Mucosa of stomach (tissue), 1 donor: Measurements from ENCODE around the gene RASSF5.

ENCODE experiments used
- H3K27me3 ChIP-seq: one replicate; pipeline ENCODE4 v1.7.0; 2013; ENCODE audit warnings: mild to moderate bottlenecking, low read length; ENCODE audit not compliant: control insufficient read depth, insufficient read depth
- H3K36me3 ChIP-seq: one replicate; pipeline ENCODE4 v1.7.0; 2013; ENCODE audit warnings: low read length; ENCODE audit not compliant: control insufficient read depth, insufficient read depth
- H3K4me1 ChIP-seq: one replicate; pipeline ENCODE4 v1.7.0; 2013; ENCODE audit warnings: mild to moderate bottlenecking, low read length; ENCODE audit not compliant: control insufficient read depth, insufficient read depth
- H3K4me3 ChIP-seq: one replicate; pipeline ENCODE4 v1.7.0; 2013; ENCODE audit warnings: low read length
- H3K9ac ChIP-seq: one replicate; pipeline ENCODE4 v1.7.0; 2013; ENCODE audit warnings: mild to moderate bottlenecking, low read length, moderate library complexity
- H3K9me3 ChIP-seq: one replicate; pipeline ENCODE4 v1.7.0; 2013; ENCODE audit warnings: mild to moderate bottlenecking, low read length, moderate library complexity; ENCODE audit not compliant: control insufficient read depth
- donor health status: Pancreatic carcinoma.

The RASSF5 gene

DNA sequence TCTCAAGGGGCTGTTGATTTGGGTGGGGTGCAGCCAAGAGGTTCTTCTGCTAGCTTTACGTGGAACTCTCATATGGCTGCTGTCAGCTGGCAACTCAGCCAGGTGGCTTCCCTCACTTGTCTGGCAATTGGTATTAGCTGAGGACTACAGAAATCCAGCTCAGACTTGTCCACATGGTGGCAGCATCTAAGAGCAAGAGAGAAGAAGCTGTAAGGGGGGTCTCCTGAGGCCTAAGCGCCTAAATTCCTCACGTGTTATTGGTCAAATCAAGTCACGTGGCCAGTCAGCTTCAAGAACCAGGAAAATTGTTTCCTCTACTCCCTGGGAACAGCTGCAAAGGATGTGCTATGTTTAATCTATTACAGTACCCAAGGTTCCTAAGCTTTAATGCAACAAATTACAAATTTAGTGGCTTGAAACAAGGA is 123.8 kb downstream of the RASSF5 start:
- no peak overlapping the region for H3K4me3 ChIP-seq
- H3K9ac ChIP-seq, result no peak overlapping the region
- no peaks in the 10 kb centered on the region for H3K27me3 ChIP-seq
- H3K4me1 ChIP-seq, result peaks cover 13% of the 10 kb centered on the region
- H3K36me3 ChIP-seq, result no peaks in the 10 kb centered on the region
- no peaks in the 10 kb centered on the region for H3K9me3 ChIP-seq

- H3K4me3 ChIP-seq, result no peak overlapping the region
- H3K27me3 ChIP-seq, result no peaks in the 10 kb centered on the region
- H3K4me1 ChIP-seq, result peaks cover 15% of the 10 kb centered on the region
- H3K36me3 ChIP-seq, result no peaks in the 10 kb centered on the region
- H3K9ac ChIP-seq, result no peak overlapping the region
- H3K9me3 ChIP-seq, result no peaks in the 10 kb centered on the region
These were observed 126.4 kb downstream of the RASSF5 start for GRCh38 chr1:206633708-206634121.

- peak overlapping the region; percentile 42 for H3K9ac ChIP-seq
- H3K27me3 ChIP-seq, result no peaks in the 10 kb centered on the region
- no peaks in the 10 kb centered on the region for H3K36me3 ChIP-seq
- no peaks in the 10 kb centered on the region for H3K9me3 ChIP-seq
- peaks cover 15% of the 10 kb centered on the region for H3K4me1 ChIP-seq
- H3K4me3 ChIP-seq, result peak overlapping the region; percentile 62
These were observed 127.2 kb downstream of the RASSF5 start for GRCh38 chr1:206634365-206635079.

- no peaks in the 10 kb centered on the region for H3K36me3 ChIP-seq
- H3K4me3 ChIP-seq, result peak within 1 kb of the TSS; percentile 62
- H3K27me3 ChIP-seq, result no peaks in the 10 kb centered on the region
- H3K9me3 ChIP-seq, result no peaks in the 10 kb centered on the region
- H3K9ac ChIP-seq, result peak within 1 kb of the TSS; percentile 65
- peaks cover 15% of the 10 kb centered on the region for H3K4me1 ChIP-seq
These were observed 128.0 kb downstream of the RASSF5 start, which contains the start of gene DYRK3 for GRCh38 chr1:206635080-206635977. Gene DYRK3, plus strand, starts transcription at chr1:206635536. Its CDS starts 168 bp downstream, at chr1:206635704.

DNA sequence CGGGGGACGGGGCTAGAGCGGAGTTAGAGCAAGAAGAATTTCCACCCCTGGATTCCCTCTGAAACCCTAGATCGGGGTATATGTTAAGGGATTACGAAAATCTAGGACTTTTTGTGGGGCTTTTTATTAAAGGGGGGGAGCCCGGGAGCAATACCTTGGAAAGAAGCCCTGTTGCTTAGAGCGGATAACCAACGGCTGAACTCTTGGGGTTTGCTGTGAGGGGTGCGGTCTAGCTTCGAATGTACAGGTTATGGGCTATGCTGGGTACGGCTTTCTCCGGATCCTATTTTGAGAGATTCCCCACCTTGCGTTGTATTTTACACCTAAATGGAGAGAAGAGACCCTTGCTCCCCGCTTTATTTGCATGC is 128.6 kb downstream of the RASSF5 start:
- H3K36me3 ChIP-seq, result no peaks in the 10 kb centered on the region
- peaks cover 15% of the 10 kb centered on the region for H3K4me1 ChIP-seq
- H3K9ac ChIP-seq, result peak overlapping the region; percentile 65

DNA sequence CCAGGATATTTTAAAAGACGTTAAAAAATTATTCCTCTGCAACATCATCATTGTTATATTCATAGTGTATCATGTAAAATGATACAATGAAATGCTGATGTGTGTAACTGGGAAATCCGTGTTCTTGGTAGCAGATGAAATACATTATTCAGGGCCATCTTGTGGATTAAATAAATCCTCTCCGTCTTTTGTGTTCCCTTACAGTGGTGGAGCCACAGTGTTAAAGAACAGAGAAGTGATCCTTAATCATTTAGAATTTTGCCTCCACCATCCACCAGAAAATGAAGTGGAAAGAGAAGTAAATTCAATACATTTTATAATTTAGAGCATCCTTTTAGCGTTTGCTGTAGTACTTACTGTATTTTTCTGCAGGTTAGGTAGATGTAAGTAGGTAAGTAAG is 129.3 kb downstream of the RASSF5 start:
- Histone ChIP-seq H3K4me1 (peaks cover 15% of the 10 kb centered on the region), H3K27me3 (no peaks in the 10 kb centered on the region), H3K9me3 (no peaks in the 10 kb centered on the region), H3K9ac (no peak overlapping the region), H3K4me3 (no peak overlapping the region), H3K36me3 (no peaks in the 10 kb centered on the region)

More for the DNA sequence above, 128.6 kb downstream of the RASSF5 start:
- peak overlapping the region; percentile 62 for H3K4me3 ChIP-seq
- no peaks in the 10 kb centered on the region for H3K9me3 ChIP-seq
- H3K27me3 ChIP-seq, result no peaks in the 10 kb centered on the region

DNA sequence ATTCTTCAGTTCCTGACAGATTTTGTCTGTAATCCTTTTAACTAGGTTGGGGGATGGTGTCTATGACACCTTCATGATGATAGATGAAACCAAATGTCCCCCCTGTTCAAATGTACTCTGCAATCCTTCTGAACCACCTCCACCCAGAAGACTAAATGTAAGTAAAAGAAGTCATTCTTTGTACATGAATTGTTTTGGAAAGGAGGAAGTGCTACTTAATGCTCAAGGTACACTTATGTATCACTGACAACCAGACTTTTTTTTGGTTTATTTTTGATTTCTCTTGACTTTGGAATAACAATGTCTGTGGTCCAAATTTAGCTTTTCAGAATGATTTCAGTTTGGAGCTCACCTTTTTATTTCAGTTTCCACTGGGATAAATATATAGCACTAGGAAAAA is 130.3 kb downstream of the RASSF5 start:
- no peaks in the 10 kb centered on the region for H3K27me3 ChIP-seq
- no peaks in the 10 kb centered on the region for H3K36me3 ChIP-seq
- H3K9ac ChIP-seq, result no peak overlapping the region
- no peak overlapping the region for H3K4me3 ChIP-seq
- H3K4me1 ChIP-seq, result peaks cover 15% of the 10 kb centered on the region
- H3K9me3 ChIP-seq, result no peaks in the 10 kb centered on the region
